HepG2 (cell line): Measurements from ENCODE around the gene KIF5B. TPM values are rescaled to one million over a fixed set of nuclear protein-coding genes. Genes with fewer than 3 reads are reported as not detected.
A peak's percentile ranks its signal among the peaks of the same experiment; 100 is the strongest.

ENCODE experiments used
- CBX5 ChIP-seq: sonication (generic); formaldehyde crosslinking; IDR thresholded peaks from 2 replicates; pipeline ENCODE4 v1.4.0; 2020; ENCODE audit warnings: missing genetic modification reagents, borderline replicate concordance
- CCDC6 ChIP-seq: sonication (generic); formaldehyde crosslinking; IDR thresholded peaks from 2 replicates; pipeline ENCODE4 v1.8.1; 2022; ENCODE audit warnings: mild to moderate bottlenecking, missing genetic modification reagents, moderate library complexity
- FOXP1 ChIP-seq, 2 experiments: fragments of 450-650 bp in 1 of 2; IDR thresholded peaks; 2 replicates each; pipeline ENCODE4 v1.6.1; 2017 to 2018; ENCODE audit warnings: antibody characterized with exemption in 1 of 2
- GTF3A ChIP-seq: sonication (generic); formaldehyde crosslinking; conservative IDR thresholded peaks from 2 replicates; pipeline ENCODE4 v1.4.0; 2020; ENCODE audit warnings: mild to moderate bottlenecking, missing genetic modification reagents
- HHEX ChIP-seq: IDR thresholded peaks from 2 replicates; pipeline ENCODE4 v1.6.1; 2016; ENCODE audit warnings: control low read depth
- KLF6 ChIP-seq: IDR thresholded peaks from 2 replicates; pipeline ENCODE4 v1.8.0; 2016; ENCODE audit warnings: missing biosample characterization, missing genetic modification reagents
- SP5 ChIP-seq: IDR thresholded peaks from 2 replicates; pipeline ENCODE4 v1.6.1; 2016; ENCODE audit warnings: low read depth, borderline replicate concordance
- STAT5B ChIP-seq: sonication (generic); formaldehyde crosslinking; IDR thresholded peaks from 2 replicates; pipeline ENCODE4 v1.4.0; 2020; ENCODE audit warnings: missing genetic modification reagents
- ZFP36L1 ChIP-seq: sonication (generic); formaldehyde crosslinking; IDR thresholded peaks from 2 replicates; pipeline ENCODE4 v1.8.0; 2022; ENCODE audit warnings: mild to moderate bottlenecking, missing genetic modification reagents, moderate library complexity
- ZFP36L2 ChIP-seq: sonication (generic); formaldehyde crosslinking; IDR thresholded peaks from 2 replicates; pipeline ENCODE4 v1.4.0; 2020; ENCODE audit warnings: missing genetic modification reagents
- ZFY ChIP-seq: sonication (generic); formaldehyde crosslinking; IDR thresholded peaks from 2 replicates; pipeline ENCODE4 v1.4.0; 2020; ENCODE audit warnings: missing genetic modification reagents
- ZKSCAN1 ChIP-seq: fragments of 150-350 bp; IDR thresholded peaks from 2 replicates; pipeline ENCODE4 v1.6.1; 2014; ENCODE audit warnings: low read length
- ZNF121 ChIP-seq: sonication (generic); formaldehyde crosslinking; IDR thresholded peaks from 2 replicates; pipeline ENCODE4 v1.5.0; 2020; ENCODE audit warnings: mild to moderate bottlenecking, missing genetic modification reagents
- ZNF496 ChIP-seq: sonication (generic); formaldehyde crosslinking; IDR thresholded peaks from 2 replicates; pipeline ENCODE4 v1.8.1; 2023; ENCODE audit warnings: mild to moderate bottlenecking, moderate library complexity, missing genetic modification reagents; ENCODE audit not compliant: insufficient replicate concordance
- ZNF547 ChIP-seq: sonication (generic); formaldehyde crosslinking; IDR thresholded peaks from 2 replicates; pipeline ENCODE4 v1.5.1; 2020; ENCODE audit warnings: mild to moderate bottlenecking, missing genetic modification reagents
- polyA plus RNA-seq, 8 experiments: library from polyadenylated mRNA; depleted of rRNA in 3 of 8; stranded (reverse) in 7 of 8; unstranded in 1 of 8; fragments of >200 nt; fragmentation: Illumina TruSeq in 4 of 8; extraction: Trizol in 4 of 8; gene quantifications; 2 replicates each; pipeline versions ENCODE4 v1.2.1 to v1.2.3, GENCODE V29; 2011 to 2016; ENCODE audit warnings: low read depth in 4 of 8, missing spikeins in 1 of 8, mixed read lengths in 1 of 8; ENCODE audit not compliant: insufficient read depth in 1 of 8
- total RNA-seq, 5 experiments: library from RNA; depleted of rRNA; stranded (reverse); fragments of >200 nt; fragmentation: Illumina TruSeq; extraction: Trizol; gene quantifications; 2 replicates each; pipeline ENCODE4 v1.2.3, GENCODE V29; 2016; ENCODE audit warnings: low read depth in 1 of 5
- TF ChIP-seq, protein P1 (sequence below): sonication (generic); formaldehyde crosslinking; IDR thresholded peaks from 2 replicates; pipeline ENCODE4 v1.5.0; 2020; ENCODE audit warnings: mild to moderate bottlenecking, missing genetic modification reagents
- TF ChIP-seq, protein P2 (sequence below): IDR thresholded peaks from 2 replicates; pipeline ENCODE4 v1.6.1; 2016; ENCODE audit warnings: control low read depth
- TF ChIP-seq, protein P3 (sequence below): sonication (generic); formaldehyde crosslinking; IDR thresholded peaks from 2 replicates; pipeline ENCODE4 v1.4.0; 2020; ENCODE audit warnings: mild to moderate bottlenecking, missing genetic modification reagents
- TF ChIP-seq, protein P4 (sequence below): sonication (generic); formaldehyde crosslinking; IDR thresholded peaks from 2 replicates; pipeline ENCODE4 v1.4.0; 2020; ENCODE audit warnings: mild to moderate bottlenecking, missing genetic modification reagents
- TF ChIP-seq, protein P5 (sequence below): sonication (generic); formaldehyde crosslinking; IDR thresholded peaks from 2 replicates; pipeline ENCODE4 v1.8.1; 2023; ENCODE audit warnings: missing genetic modification reagents, mild to moderate bottlenecking, borderline replicate concordance
- TF ChIP-seq, protein P6 (sequence below): sonication (generic); formaldehyde crosslinking; IDR thresholded peaks from 2 replicates; pipeline ENCODE4 v1.5.0; 2020; ENCODE audit warnings: missing genetic modification reagents
- TF ChIP-seq, protein P7 (sequence below): sonication (generic); formaldehyde crosslinking; IDR thresholded peaks from 2 replicates; pipeline ENCODE4 v1.4.0; 2020; ENCODE audit warnings: missing genetic modification reagents

Gene KIF5B
- total and polyA plus RNA-seq, 2 of the 13 experiments (the other 11 are each of a cell fraction or from before 2014, with no cell fraction given) = 34.3 to 133 TPM

DNA sequence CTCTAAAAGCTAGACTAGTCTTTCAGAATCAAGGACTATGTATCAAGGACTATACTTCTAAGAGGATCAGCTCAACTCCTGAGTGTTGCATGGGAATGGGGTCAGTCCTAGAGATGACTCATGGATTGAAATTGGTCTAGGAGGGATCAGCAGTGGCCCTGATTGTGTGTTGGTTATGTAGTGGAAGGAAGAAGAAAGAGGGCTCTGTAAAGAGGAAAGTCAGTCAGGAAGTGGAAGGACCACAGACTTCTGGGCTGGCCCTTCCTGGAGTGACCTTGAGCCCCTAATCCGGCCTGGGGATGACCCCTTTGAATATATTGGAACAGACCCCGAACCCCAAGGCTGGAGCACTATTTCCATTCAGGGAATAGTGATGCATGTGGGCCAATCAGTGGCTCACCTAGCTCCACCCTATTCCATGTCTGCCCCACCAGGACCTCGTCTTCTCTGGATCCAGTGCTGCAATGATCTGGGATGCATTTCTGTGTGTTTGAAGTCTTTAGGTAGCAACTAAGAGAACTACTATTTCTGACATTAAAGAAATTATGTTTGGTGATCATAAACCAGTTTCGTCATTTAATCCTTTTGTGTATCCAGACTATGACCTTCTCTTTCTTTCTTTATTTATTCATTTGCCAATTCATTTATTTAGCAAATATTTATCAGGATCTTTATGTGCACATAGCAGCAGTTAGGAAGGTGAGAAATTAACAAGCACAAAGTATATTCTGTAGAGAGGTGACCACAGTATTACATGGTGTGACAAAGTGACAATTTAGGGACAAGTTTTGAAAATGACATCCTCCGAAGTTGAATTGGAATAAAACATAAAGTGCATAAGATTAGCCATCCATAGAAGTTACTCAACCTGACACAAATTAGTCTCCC, 48.6 kb upstream of the KIF5B start (continued):
- TF ChIP-seq, protein P1, sequence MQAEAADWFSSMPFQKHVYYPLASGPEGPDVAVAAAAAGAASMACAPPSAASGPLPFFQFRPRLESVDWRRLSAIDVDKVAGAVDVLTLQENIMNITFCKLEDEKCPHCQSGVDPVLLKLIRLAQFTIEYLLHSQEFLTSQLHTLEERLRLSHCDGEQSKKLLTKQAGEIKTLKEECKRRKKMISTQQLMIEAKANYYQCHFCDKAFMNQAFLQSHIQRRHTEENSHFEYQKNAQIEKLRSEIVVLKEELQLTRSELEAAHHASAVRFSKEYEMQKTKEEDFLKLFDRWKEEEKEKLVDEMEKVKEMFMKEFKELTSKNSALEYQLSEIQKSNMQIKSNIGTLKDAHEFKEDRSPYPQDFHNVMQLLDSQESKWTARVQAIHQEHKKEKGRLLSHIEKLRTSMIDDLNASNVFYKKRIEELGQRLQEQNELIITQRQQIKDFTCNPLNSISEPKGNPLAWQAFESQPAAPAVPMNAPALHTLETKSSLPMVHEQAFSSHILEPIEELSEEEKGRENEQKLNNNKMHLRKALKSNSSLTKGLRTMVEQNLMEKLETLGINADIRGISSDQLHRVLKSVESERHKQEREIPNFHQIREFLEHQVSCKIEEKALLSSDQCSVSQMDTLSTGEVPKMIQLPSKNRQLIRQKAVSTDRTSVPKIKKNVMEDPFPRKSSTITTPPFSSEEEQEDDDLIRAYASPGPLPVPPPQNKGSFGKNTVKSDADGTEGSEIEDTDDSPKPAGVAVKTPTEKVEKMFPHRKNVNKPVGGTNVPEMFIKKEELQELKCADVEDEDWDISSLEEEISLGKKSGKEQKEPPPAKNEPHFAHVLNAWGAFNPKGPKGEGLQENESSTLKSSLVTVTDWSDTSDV (CRISPR knock-in tag) = no peak
- TF ChIP-seq ZKSCAN1 = no peak
- TF ChIP-seq ZFP36L2 (CRISPR knock-in tag) = no peak
- TF ChIP-seq ZFP36L1 (CRISPR knock-in tag) = no peak
- TF ChIP-seq ZNF496 (CRISPR knock-in tag) = no peak
- TF ChIP-seq, protein P2, sequence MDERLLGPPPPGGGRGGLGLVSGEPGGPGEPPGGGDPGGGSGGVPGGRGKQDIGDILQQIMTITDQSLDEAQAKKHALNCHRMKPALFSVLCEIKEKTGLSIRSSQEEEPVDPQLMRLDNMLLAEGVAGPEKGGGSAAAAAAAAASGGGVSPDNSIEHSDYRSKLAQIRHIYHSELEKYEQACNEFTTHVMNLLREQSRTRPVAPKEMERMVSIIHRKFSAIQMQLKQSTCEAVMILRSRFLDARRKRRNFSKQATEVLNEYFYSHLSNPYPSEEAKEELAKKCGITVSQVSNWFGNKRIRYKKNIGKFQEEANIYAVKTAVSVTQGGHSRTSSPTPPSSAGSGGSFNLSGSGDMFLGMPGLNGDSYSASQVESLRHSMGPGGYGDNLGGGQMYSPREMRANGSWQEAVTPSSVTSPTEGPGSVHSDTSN (CRISPR knock-in tag) = no peak
- TF ChIP-seq, protein P3, sequence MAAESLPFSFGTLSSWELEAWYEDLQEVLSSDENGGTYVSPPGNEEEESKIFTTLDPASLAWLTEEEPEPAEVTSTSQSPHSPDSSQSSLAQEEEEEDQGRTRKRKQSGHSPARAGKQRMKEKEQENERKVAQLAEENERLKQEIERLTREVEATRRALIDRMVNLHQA (CRISPR knock-in tag) = no peak
- no peak for TF ChIP-seq FOXP1 (IDR thresholded peaks at IDR 0.05)
- TF ChIP-seq FOXP1 (CRISPR knock-in tag; IDR thresholded peaks at IDR 0.05) = peak; percentile 25; the same call in 1 of the 2 replicates
- TF ChIP-seq CCDC6 (CRISPR knock-in tag) = no peak
- no peak for TF ChIP-seq ZFY (CRISPR knock-in tag)
- TF ChIP-seq, protein P4, sequence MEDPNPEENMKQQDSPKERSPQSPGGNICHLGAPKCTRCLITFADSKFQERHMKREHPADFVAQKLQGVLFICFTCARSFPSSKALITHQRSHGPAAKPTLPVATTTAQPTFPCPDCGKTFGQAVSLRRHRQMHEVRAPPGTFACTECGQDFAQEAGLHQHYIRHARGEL (CRISPR knock-in tag) = no peak
- TF ChIP-seq, protein P5, sequence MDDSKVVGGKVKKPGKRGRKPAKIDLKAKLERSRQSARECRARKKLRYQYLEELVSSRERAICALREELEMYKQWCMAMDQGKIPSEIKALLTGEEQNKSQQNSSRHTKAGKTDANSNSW (CRISPR knock-in tag) = no peak
- no peak for TF ChIP-seq CBX5 (CRISPR knock-in tag)
- TF ChIP-seq STAT5B (CRISPR knock-in tag) = no peak
- TF ChIP-seq, protein P6, sequence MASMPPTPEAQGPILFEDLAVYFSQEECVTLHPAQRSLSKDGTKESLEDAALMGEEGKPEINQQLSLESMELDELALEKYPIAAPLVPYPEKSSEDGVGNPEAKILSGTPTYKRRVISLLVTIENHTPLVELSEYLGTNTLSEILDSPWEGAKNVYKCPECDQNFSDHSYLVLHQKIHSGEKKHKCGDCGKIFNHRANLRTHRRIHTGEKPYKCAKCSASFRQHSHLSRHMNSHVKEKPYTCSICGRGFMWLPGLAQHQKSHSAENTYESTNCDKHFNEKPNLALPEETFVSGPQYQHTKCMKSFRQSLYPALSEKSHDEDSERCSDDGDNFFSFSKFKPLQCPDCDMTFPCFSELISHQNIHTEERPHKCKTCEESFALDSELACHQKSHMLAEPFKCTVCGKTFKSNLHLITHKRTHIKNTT (CRISPR knock-in tag) = no peak
- no peak for TF ChIP-seq ZNF121 (CRISPR knock-in tag)
- TF ChIP-seq HHEX (CRISPR knock-in tag) = no peak
- TF ChIP-seq, protein P7, sequence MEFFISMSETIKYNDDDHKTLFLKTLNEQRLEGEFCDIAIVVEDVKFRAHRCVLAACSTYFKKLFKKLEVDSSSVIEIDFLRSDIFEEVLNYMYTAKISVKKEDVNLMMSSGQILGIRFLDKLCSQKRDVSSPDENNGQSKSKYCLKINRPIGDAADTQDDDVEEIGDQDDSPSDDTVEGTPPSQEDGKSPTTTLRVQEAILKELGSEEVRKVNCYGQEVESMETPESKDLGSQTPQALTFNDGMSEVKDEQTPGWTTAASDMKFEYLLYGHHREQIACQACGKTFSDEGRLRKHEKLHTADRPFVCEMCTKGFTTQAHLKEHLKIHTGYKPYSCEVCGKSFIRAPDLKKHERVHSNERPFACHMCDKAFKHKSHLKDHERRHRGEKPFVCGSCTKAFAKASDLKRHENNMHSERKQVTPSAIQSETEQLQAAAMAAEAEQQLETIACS (CRISPR knock-in tag) = no peak
- no peak for TF ChIP-seq GTF3A (CRISPR knock-in tag)
- no peak for TF ChIP-seq SP5
- no peak for TF ChIP-seq ZNF547
- TF ChIP-seq KLF6 (CRISPR knock-in tag) = no peak
